Measurements from ENCODE around the gene GLOD4. TPM values are rescaled to one million over a fixed set of nuclear protein-coding genes. Genes with fewer than 3 reads are reported as not detected.

The GLOD4 gene
- total RNA-seq, 2 experiments from 2014 or later, result 48.4 to 79.7 TPM

- Histone ChIP-seq H4K20me1 (ENCODE audit: insufficient read depth, low read length) (peaks cover 14% of the 10 kb centered on the region; the same call in 1 of the 2 replicates), H3K79me2 (ENCODE audit: insufficient read depth, low read depth, low read length) (peaks cover 41% of the 10 kb centered on the region), H3K4me3 (ENCODE audit: low read depth, low read length, poor library complexity, severe bottlenecking) (no peak overlapping the region), H2AFZ (ENCODE audit: low read length) (no peak overlapping the region), H3K27ac (ENCODE audit: low read depth, low read length, poor library complexity, severe bottlenecking) (no peak overlapping the region), H3K9me3 (ENCODE audit: low read length) (no peaks in the 10 kb centered on the region), H3K4me2 (ENCODE audit: low read length) (no peak overlapping the region), H3K4me1 (ENCODE audit: insufficient read depth, low read length, poor library complexity, severe bottlenecking) (peaks cover 8% of the 10 kb centered on the region), H3K9me2 (ENCODE audit: insufficient read depth, low read length) (no peaks in the 10 kb centered on the region), H3K36me3 (ENCODE audit: insufficient read depth, low read length) (peaks cover 94% of the 10 kb centered on the region)
- intact Hi-C loops (cut with micrococcal nuclease; ENCODE audit: unreplicated experiment), result no loop called here
- CTCF ChIA-PET (ENCODE audit: unreplicated experiment), result no interaction called here
- no TSS peak for BruUV-seq (replicated peaks)
- TF ChIP-seq, protein P1, sequence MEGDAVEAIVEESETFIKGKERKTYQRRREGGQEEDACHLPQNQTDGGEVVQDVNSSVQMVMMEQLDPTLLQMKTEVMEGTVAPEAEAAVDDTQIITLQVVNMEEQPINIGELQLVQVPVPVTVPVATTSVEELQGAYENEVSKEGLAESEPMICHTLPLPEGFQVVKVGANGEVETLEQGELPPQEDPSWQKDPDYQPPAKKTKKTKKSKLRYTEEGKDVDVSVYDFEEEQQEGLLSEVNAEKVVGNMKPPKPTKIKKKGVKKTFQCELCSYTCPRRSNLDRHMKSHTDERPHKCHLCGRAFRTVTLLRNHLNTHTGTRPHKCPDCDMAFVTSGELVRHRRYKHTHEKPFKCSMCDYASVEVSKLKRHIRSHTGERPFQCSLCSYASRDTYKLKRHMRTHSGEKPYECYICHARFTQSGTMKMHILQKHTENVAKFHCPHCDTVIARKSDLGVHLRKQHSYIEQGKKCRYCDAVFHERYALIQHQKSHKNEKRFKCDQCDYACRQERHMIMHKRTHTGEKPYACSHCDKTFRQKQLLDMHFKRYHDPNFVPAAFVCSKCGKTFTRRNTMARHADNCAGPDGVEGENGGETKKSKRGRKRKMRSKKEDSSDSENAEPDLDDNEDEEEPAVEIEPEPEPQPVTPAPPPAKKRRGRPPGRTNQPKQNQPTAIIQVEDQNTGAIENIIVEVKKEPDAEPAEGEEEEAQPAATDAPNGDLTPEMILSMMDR (conservative IDR thresholded peaks at IDR 0.05; ENCODE audit: low read length), result no peak
- TF ChIP-seq EZH2phosphoT487 (IDR thresholded peaks at IDR 0.05; ENCODE audit: borderline replicate concordance, low read depth, low read length), result no peak
- DNase-seq (ENCODE audit: low spot score), result no peak
- POLR2A ChIA-PET, result no interaction called here
Measured at GRCh38 chr17:744937-745336, 37.1 kb downstream of the GLOD4 start.

DNA sequence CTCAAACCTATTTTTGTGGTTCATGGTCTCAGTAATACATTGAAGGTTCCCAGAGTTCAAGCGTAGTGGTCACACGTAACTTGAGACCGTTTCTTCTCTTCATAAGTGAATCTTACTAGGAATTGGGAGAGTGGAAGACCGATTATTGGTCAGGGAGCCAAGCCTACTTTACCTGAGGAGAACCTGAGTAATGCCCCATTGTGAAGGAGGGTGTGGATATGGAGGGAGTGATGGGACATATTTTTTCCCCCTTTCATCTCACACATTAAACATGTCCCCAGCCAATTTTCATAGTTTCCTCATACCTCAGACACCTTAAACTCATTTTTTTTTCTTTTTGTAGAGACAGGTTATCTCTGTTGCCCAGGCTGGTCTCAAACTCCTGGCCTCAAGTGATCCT, 38.9 kb downstream of the GLOD4 start:
- Histone ChIP-seq H3K4me1 (ENCODE audit: insufficient read depth, low read length, poor library complexity, severe bottlenecking) (peaks cover 6% of the 10 kb centered on the region), H3K36me3 (ENCODE audit: insufficient read depth, low read length) (peaks cover 93% of the 10 kb centered on the region), H3K9me2 (ENCODE audit: insufficient read depth, low read length) (no peaks in the 10 kb centered on the region), H3K4me3 (ENCODE audit: low read depth, low read length, poor library complexity, severe bottlenecking) (no peak overlapping the region), H3K4me2 (ENCODE audit: low read length) (no peak overlapping the region), H4K20me1 (ENCODE audit: insufficient read depth, low read length) (peaks cover 14% of the 10 kb centered on the region; the same call in 1 of the 2 replicates), H3K79me2 (ENCODE audit: insufficient read depth, low read depth, low read length) (peaks cover 28% of the 10 kb centered on the region), H2AFZ (ENCODE audit: low read length) (no peak overlapping the region), H3K9me3 (ENCODE audit: low read length) (no peaks in the 10 kb centered on the region), H3K27ac (ENCODE audit: low read depth, low read length, poor library complexity, severe bottlenecking) (no peak overlapping the region)
- TF ChIP-seq, protein P1 (conservative IDR thresholded peaks at IDR 0.05; ENCODE audit: low read length), result no peak
- no peak for TF ChIP-seq EZH2phosphoT487 (IDR thresholded peaks at IDR 0.05; ENCODE audit: borderline replicate concordance, low read depth, low read length)
- DNase-seq (ENCODE audit: low spot score), result no peak
- BruUV-seq (replicated peaks), result TSS peak; percentile 1
- intact Hi-C loops (cut with micrococcal nuclease; ENCODE audit: unreplicated experiment), result no loop called here
- POLR2A ChIA-PET, result no interaction called here
- CTCF ChIA-PET (ENCODE audit: unreplicated experiment), result no interaction called here

GRCh38 chr17:742147-742793, 39.8 kb downstream of the GLOD4 start:
- Histone ChIP-seq H3K36me3 (ENCODE audit: insufficient read depth, low read length) (peaks cover 89% of the 10 kb centered on the region), H3K9me2 (ENCODE audit: insufficient read depth, low read length) (no peaks in the 10 kb centered on the region), H3K4me2 (ENCODE audit: low read length) (no peak overlapping the region), H3K4me3 (ENCODE audit: low read depth, low read length, poor library complexity, severe bottlenecking) (no peak overlapping the region), H2AFZ (ENCODE audit: low read length) (no peak overlapping the region), H4K20me1 (ENCODE audit: insufficient read depth, low read length) (peaks cover 14% of the 10 kb centered on the region; the same call in 1 of the 2 replicates), H3K4me1 (ENCODE audit: insufficient read depth, low read length, poor library complexity, severe bottlenecking) (peaks cover 6% of the 10 kb centered on the region), H3K9me3 (ENCODE audit: low read length) (no peaks in the 10 kb centered on the region), H3K79me2 (ENCODE audit: insufficient read depth, low read depth, low read length) (peaks cover 20% of the 10 kb centered on the region), H3K27ac (ENCODE audit: low read depth, low read length, poor library complexity, severe bottlenecking) (no peak overlapping the region)
- POLR2A ChIA-PET, result interaction anchor here (0.7 kb wide), 1 partner anchor 17 kb away, joined by 3 read pairs; no protein-coding TSS in a partner anchor
- BruUV-seq (replicated peaks), result no TSS peak
- DNase-seq (ENCODE audit: low spot score), result no peak
- TF ChIP-seq EZH2phosphoT487 (IDR thresholded peaks at IDR 0.05; ENCODE audit: borderline replicate concordance, low read depth, low read length), result no peak
- TF ChIP-seq, protein P1 (conservative IDR thresholded peaks at IDR 0.05; ENCODE audit: low read length), result no peak
- intact Hi-C loops (cut with micrococcal nuclease; ENCODE audit: unreplicated experiment), result no loop called here
- CTCF ChIA-PET (ENCODE audit: unreplicated experiment), result no interaction called here
